ENCODE data around the gene MPHOSPH6.

Gene MPHOSPH6

GRCh38 chr16:82185012-82185411 lies 15.0 kb upstream of the MPHOSPH6 start:
- Histone ChIP-seq H2AFZ (ENCODE audit: low read depth, low read length) (no peak overlapping the region), H3K36me3 (ENCODE audit: insufficient read depth, low read length) (no peaks in the 10 kb centered on the region), H3K4me1 (ENCODE audit: insufficient read depth, low read length) (peaks cover 6% of the 10 kb centered on the region), H3K9me3 (ENCODE audit: low read length) (no peaks in the 10 kb centered on the region), H3K4me3 (ENCODE audit: low read length) (no peak overlapping the region), H3K27me3 (ENCODE audit: insufficient read depth, low read length) (peaks cover 6% of the 10 kb centered on the region)

GRCh38 chr16:82184213-82184612 lies 14.2 kb upstream of the MPHOSPH6 start:
- H3K9me3 ChIP-seq (ENCODE audit: low read length), result no peaks in the 10 kb centered on the region
- H3K4me3 ChIP-seq (ENCODE audit: low read length), result no peak overlapping the region
- H2AFZ ChIP-seq (ENCODE audit: low read depth, low read length), result no peak overlapping the region
- peaks cover 2% of the 10 kb centered on the region for H3K27me3 ChIP-seq (ENCODE audit: insufficient read depth, low read length)
- peaks cover 6% of the 10 kb centered on the region for H3K4me1 ChIP-seq (ENCODE audit: insufficient read depth, low read length)
- no peaks in the 10 kb centered on the region for H3K36me3 ChIP-seq (ENCODE audit: insufficient read depth, low read length)

- Histone ChIP-seq H3K4me1 (ENCODE audit: insufficient read depth, low read length) (peaks cover 6% of the 10 kb centered on the region), H3K4me3 (ENCODE audit: low read length) (no peak overlapping the region), H3K27me3 (ENCODE audit: insufficient read depth, low read length) (peaks cover 4% of the 10 kb centered on the region), H2AFZ (ENCODE audit: low read depth, low read length) (no peak overlapping the region), H3K36me3 (ENCODE audit: insufficient read depth, low read length) (no peaks in the 10 kb centered on the region), H3K9me3 (ENCODE audit: low read length) (no peaks in the 10 kb centered on the region)
Measured at GRCh38 chr16:82183004-82183397, 13.0 kb upstream of the MPHOSPH6 start.

GRCh38 chr16:82182266-82183003 lies 12.4 kb upstream of the MPHOSPH6 start:
- H3K27me3 ChIP-seq (ENCODE audit: insufficient read depth, low read length), result peaks cover 4% of the 10 kb centered on the region
- H3K4me3 ChIP-seq (ENCODE audit: low read length), result no peak overlapping the region
- peaks cover 6% of the 10 kb centered on the region for H3K4me1 ChIP-seq (ENCODE audit: insufficient read depth, low read length)
- no peaks in the 10 kb centered on the region for H3K36me3 ChIP-seq (ENCODE audit: insufficient read depth, low read length)
- no peak overlapping the region for H2AFZ ChIP-seq (ENCODE audit: low read depth, low read length)
- no peaks in the 10 kb centered on the region for H3K9me3 ChIP-seq (ENCODE audit: low read length)

GRCh38 chr16:82181461-82182185 lies 11.6 kb upstream of the MPHOSPH6 start:
- Histone ChIP-seq H3K9me3 (ENCODE audit: low read length) (no peaks in the 10 kb centered on the region), H2AFZ (ENCODE audit: low read depth, low read length) (no peak overlapping the region), H3K36me3 (ENCODE audit: insufficient read depth, low read length) (no peaks in the 10 kb centered on the region), H3K4me3 (ENCODE audit: low read length) (no peak overlapping the region), H3K4me1 (ENCODE audit: insufficient read depth, low read length) (peaks cover 6% of the 10 kb centered on the region), H3K27me3 (ENCODE audit: insufficient read depth, low read length) (peaks cover 7% of the 10 kb centered on the region)

- peaks cover 20% of the 10 kb centered on the region for H3K27me3 ChIP-seq (ENCODE audit: insufficient read depth, low read length)
- H3K4me3 ChIP-seq (ENCODE audit: low read length), result no peak overlapping the region
- no peak overlapping the region for H2AFZ ChIP-seq (ENCODE audit: low read depth, low read length)
- no peaks in the 10 kb centered on the region for H3K36me3 ChIP-seq (ENCODE audit: insufficient read depth, low read length)
- peaks cover 6% of the 10 kb centered on the region for H3K4me1 ChIP-seq (ENCODE audit: insufficient read depth, low read length)
- no peaks in the 10 kb centered on the region for H3K9me3 ChIP-seq (ENCODE audit: low read length)
Measured at GRCh38 chr16:82178352-82178751, 8.3 kb upstream of the MPHOSPH6 start.

- peaks cover 3% of the 10 kb centered on the region for H3K9me3 ChIP-seq (ENCODE audit: low read length)
- no peaks in the 10 kb centered on the region for H3K36me3 ChIP-seq (ENCODE audit: insufficient read depth, low read length)
- no peak overlapping the region for H2AFZ ChIP-seq (ENCODE audit: low read depth, low read length)
- peaks cover 6% of the 10 kb centered on the region for H3K4me1 ChIP-seq (ENCODE audit: insufficient read depth, low read length)
- no peak overlapping the region for H3K4me3 ChIP-seq (ENCODE audit: low read length)
- H3K27me3 ChIP-seq (ENCODE audit: insufficient read depth, low read length), result peaks cover 20% of the 10 kb centered on the region
Measured at GRCh38 chr16:82177555-82177954, 7.5 kb upstream of the MPHOSPH6 start.

GRCh38 chr16:82176204-82176603 lies 6.2 kb upstream of the MPHOSPH6 start:
- no peaks in the 10 kb centered on the region for H3K4me1 ChIP-seq (ENCODE audit: insufficient read depth, low read length)
- H3K36me3 ChIP-seq (ENCODE audit: insufficient read depth, low read length), result no peaks in the 10 kb centered on the region
- no peak overlapping the region for H3K4me3 ChIP-seq (ENCODE audit: low read length)
- H3K27me3 ChIP-seq (ENCODE audit: insufficient read depth, low read length), result peaks cover 23% of the 10 kb centered on the region
- H2AFZ ChIP-seq (ENCODE audit: low read depth, low read length), result no peak overlapping the region
- H3K9me3 ChIP-seq (ENCODE audit: low read length), result peaks cover 3% of the 10 kb centered on the region

GRCh38 chr16:82175627-82176026 lies 5.6 kb upstream of the MPHOSPH6 start:
- Histone ChIP-seq H3K36me3 (ENCODE audit: insufficient read depth, low read length) (no peaks in the 10 kb centered on the region), H3K4me3 (ENCODE audit: low read length) (no peak overlapping the region), H2AFZ (ENCODE audit: low read depth, low read length) (no peak overlapping the region), H3K9me3 (ENCODE audit: low read length) (peaks cover 3% of the 10 kb centered on the region), H3K27me3 (ENCODE audit: insufficient read depth, low read length) (peaks cover 23% of the 10 kb centered on the region), H3K4me1 (ENCODE audit: insufficient read depth, low read length) (no peaks in the 10 kb centered on the region)

GRCh38 chr16:82167670-82168069 lies 2.4 kb downstream of the MPHOSPH6 start:
- H3K36me3 ChIP-seq (ENCODE audit: insufficient read depth, low read length), result peaks cover 42% of the 10 kb centered on the region
- H3K4me3 ChIP-seq (ENCODE audit: low read length), result no peak overlapping the region
- peaks cover 3% of the 10 kb centered on the region for H3K27me3 ChIP-seq (ENCODE audit: insufficient read depth, low read length)
- peaks cover 18% of the 10 kb centered on the region for H3K9me3 ChIP-seq (ENCODE audit: low read length)
- H3K4me1 ChIP-seq (ENCODE audit: insufficient read depth, low read length), result peaks cover 7% of the 10 kb centered on the region
- no peak overlapping the region for H2AFZ ChIP-seq (ENCODE audit: low read depth, low read length)

GRCh38 chr16:82160226-82160625 lies 9.8 kb downstream of the MPHOSPH6 start:
- Histone ChIP-seq H3K27me3 (ENCODE audit: insufficient read depth, low read length) (no peaks in the 10 kb centered on the region), H3K4me3 (ENCODE audit: low read length) (no peak overlapping the region), H3K9me3 (ENCODE audit: low read length) (peaks cover 2% of the 10 kb centered on the region), H2AFZ (ENCODE audit: low read depth, low read length) (no peak overlapping the region), H3K36me3 (ENCODE audit: insufficient read depth, low read length) (peaks cover 75% of the 10 kb centered on the region), H3K4me1 (ENCODE audit: insufficient read depth, low read length) (no peaks in the 10 kb centered on the region)

- no peaks in the 10 kb centered on the region for H3K27me3 ChIP-seq (ENCODE audit: insufficient read depth, low read length)
- no peak overlapping the region for H2AFZ ChIP-seq (ENCODE audit: low read depth, low read length)
- no peaks in the 10 kb centered on the region for H3K4me1 ChIP-seq (ENCODE audit: insufficient read depth, low read length)
- peaks cover 63% of the 10 kb centered on the region for H3K36me3 ChIP-seq (ENCODE audit: insufficient read depth, low read length)
- H3K9me3 ChIP-seq (ENCODE audit: low read length), result peaks cover 6% of the 10 kb centered on the region
- H3K4me3 ChIP-seq (ENCODE audit: low read length), result no peak overlapping the region
Measured at GRCh38 chr16:82157836-82158235, 12.2 kb downstream of the MPHOSPH6 start.

GRCh38 chr16:82157534-82157812 lies 12.6 kb downstream of the MPHOSPH6 start:
- Histone ChIP-seq H3K27me3 (ENCODE audit: insufficient read depth, low read length) (no peaks in the 10 kb centered on the region), H2AFZ (ENCODE audit: low read depth, low read length) (no peak overlapping the region), H3K4me1 (ENCODE audit: insufficient read depth, low read length) (no peaks in the 10 kb centered on the region), H3K4me3 (ENCODE audit: low read length) (no peak overlapping the region), H3K9me3 (ENCODE audit: low read length) (peaks cover 6% of the 10 kb centered on the region), H3K36me3 (ENCODE audit: insufficient read depth, low read length) (peaks cover 60% of the 10 kb centered on the region)
